Measurements from ENCODE around the gene BBS12.

- TF ChIP-seq HOXB5 (CRISPR knock-in tag; IDR thresholded peaks at IDR 0.05) (no peak), EP300 (IDR thresholded peaks at IDR 0.05) (no peak)
- TF ChIP-seq, protein P1, sequence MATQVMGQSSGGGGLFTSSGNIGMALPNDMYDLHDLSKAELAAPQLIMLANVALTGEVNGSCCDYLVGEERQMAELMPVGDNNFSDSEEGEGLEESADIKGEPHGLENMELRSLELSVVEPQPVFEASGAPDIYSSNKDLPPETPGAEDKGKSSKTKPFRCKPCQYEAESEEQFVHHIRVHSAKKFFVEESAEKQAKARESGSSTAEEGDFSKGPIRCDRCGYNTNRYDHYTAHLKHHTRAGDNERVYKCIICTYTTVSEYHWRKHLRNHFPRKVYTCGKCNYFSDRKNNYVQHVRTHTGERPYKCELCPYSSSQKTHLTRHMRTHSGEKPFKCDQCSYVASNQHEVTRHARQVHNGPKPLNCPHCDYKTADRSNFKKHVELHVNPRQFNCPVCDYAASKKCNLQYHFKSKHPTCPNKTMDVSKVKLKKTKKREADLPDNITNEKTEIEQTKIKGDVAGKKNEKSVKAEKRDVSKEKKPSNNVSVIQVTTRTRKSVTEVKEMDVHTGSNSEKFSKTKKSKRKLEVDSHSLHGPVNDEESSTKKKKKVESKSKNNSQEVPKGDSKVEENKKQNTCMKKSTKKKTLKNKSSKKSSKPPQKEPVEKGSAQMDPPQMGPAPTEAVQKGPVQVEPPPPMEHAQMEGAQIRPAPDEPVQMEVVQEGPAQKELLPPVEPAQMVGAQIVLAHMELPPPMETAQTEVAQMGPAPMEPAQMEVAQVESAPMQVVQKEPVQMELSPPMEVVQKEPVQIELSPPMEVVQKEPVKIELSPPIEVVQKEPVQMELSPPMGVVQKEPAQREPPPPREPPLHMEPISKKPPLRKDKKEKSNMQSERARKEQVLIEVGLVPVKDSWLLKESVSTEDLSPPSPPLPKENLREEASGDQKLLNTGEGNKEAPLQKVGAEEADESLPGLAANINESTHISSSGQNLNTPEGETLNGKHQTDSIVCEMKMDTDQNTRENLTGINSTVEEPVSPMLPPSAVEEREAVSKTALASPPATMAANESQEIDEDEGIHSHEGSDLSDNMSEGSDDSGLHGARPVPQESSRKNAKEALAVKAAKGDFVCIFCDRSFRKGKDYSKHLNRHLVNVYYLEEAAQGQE (IDR thresholded peaks at IDR 0.05): no peak
- TF ChIP-seq, protein P2, sequence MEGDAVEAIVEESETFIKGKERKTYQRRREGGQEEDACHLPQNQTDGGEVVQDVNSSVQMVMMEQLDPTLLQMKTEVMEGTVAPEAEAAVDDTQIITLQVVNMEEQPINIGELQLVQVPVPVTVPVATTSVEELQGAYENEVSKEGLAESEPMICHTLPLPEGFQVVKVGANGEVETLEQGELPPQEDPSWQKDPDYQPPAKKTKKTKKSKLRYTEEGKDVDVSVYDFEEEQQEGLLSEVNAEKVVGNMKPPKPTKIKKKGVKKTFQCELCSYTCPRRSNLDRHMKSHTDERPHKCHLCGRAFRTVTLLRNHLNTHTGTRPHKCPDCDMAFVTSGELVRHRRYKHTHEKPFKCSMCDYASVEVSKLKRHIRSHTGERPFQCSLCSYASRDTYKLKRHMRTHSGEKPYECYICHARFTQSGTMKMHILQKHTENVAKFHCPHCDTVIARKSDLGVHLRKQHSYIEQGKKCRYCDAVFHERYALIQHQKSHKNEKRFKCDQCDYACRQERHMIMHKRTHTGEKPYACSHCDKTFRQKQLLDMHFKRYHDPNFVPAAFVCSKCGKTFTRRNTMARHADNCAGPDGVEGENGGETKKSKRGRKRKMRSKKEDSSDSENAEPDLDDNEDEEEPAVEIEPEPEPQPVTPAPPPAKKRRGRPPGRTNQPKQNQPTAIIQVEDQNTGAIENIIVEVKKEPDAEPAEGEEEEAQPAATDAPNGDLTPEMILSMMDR (IDR thresholded peaks at IDR 0.05): no peak
Observed at GRCh38 chr4:122689972-122690371, 42.5 kb upstream of the BBS12 start.
